ENCODE measurements around the gene GOLGA1. TPM values are rescaled to one million over a fixed set of nuclear protein-coding genes. Genes with fewer than 3 reads are reported as not detected.
A peak's percentile ranks its signal among the peaks of the same experiment; 100 is the strongest.

GOLGA1 gene
- total and polyA plus RNA-seq, 9 of the 15 experiments (the other 6 are each of a cell fraction or from before 2014, with no cell fraction given), result 2.9 to 15.9 (median 8.5) TPM

GRCh38 chr9:124852829-124853531, 87.9 kb downstream of the GOLGA1 start, which contains the start of gene WDR38 (continued):
- TF ChIP-seq CXXC5 (CRISPR knock-in tag; IDR thresholded peaks at IDR 0.05) (peak; percentile 67), ZBTB7A (IDR thresholded peaks at IDR 0.05; ENCODE audit: borderline replicate concordance, control insufficient read depth, low read depth, low read length) (peak; percentile 55; the same call in 1 of the 2 replicates), ZNF75A (CRISPR knock-in tag; IDR thresholded peaks at IDR 0.05) (0 out of 2 replicates have a peak, but pooled peaks have one; percentile 15), E2F6 (IDR thresholded peaks at IDR 0.05; ENCODE audit: borderline replicate concordance in 1 of 2, extremely low read depth in 1 of 2, insufficient read depth in 1 of 2, insufficient read length in 1 of 2, low read depth in 1 of 2, low read length in 1 of 2, poor library complexity in 1 of 2, severe bottlenecking in 1 of 2) (peak in 1 of 2 experiments; percentile 55), ATF4 (CRISPR knock-in tag; IDR thresholded peaks at IDR 0.05) (0 out of 2 replicates have a peak, but pooled peaks have one; percentile 3), HCFC1 (IDR thresholded peaks at IDR 0.05; ENCODE audit: low read depth, low read length) (peak; percentile 10; the same call in 1 of the 2 replicates), ELF2 (CRISPR knock-in tag; IDR thresholded peaks at IDR 0.05) (no peak), THAP12 (CRISPR knock-in tag; IDR thresholded peaks at IDR 0.05) (peak; percentile 76), SMARCA5 (IDR thresholded peaks at IDR 0.05) (peak; percentile 74; the same call in 1 of the 2 replicates), ZNF583 (CRISPR knock-in tag; IDR thresholded peaks at IDR 0.05) (0 out of 2 replicates have a peak, but pooled peaks have one; percentile 24), DEAF1 (CRISPR knock-in tag; IDR thresholded peaks at IDR 0.05) (peak; percentile 99), MAFK (IDR thresholded peaks at IDR 0.05; ENCODE audit: low read length) (0 out of 2 replicates have a peak, but pooled peaks have one; percentile 5), CBX5 (IDR thresholded peaks at IDR 0.05; ENCODE audit: borderline replicate concordance, low read depth) (0 out of 2 replicates have a peak, but pooled peaks have one; percentile 13), HDGF (IDR thresholded peaks at IDR 0.05) (no peak), PCBP1 (IDR thresholded peaks at IDR 0.05; ENCODE audit: low read depth, low read length, poor library complexity, severe bottlenecking) (peak; percentile 88)
